VCaP (cell line): ENCODE data around the gene ITPR1.

Experiments
- H3K27ac ChIP-seq: fragments of 450-650 bp; 2 replicates; pipeline ENCODE4 v1.5.1; 2017
- TF ChIP-seq, protein P1 (sequence below): fragments of 450-650 bp; conservative IDR thresholded peaks from 2 replicates; pipeline ENCODE4 v1.5.1; 2017; ENCODE audit warnings: mild to moderate bottlenecking, moderate library complexity

Gene ITPR1

DNA sequence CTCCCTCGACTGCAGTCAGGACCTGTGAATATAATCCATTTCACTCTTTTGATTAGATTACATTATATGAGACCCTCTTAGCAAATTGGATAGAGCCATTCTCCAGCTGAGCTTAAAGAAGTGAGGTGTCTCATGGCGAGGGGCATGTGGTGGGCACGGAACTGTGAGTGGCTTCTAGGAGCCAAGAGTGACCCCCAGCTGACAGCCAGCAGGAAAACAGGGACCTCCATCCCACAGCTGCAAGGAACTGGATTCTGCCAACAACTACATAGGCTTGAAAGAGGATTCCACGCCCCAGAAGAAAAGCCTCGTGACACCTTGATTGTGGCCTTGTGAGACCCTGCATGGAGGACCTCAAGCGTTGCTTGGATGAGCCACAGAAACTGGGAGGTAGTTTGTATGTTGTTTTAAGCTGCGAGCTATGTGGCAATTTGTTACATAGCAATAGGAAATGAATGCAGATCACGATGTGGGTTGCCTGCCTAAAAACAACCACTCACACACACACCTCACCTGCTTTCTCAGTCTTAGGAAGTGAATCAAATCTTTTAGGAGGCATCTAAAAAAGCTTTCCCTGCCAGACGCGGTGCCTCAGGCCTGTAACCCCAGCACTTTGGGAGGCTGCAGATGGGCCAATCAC lies 401.9 kb downstream of the ITPR1 start:
- H3K27ac ChIP-seq: peak overlapping the region; percentile 31
- TF ChIP-seq, protein P1, sequence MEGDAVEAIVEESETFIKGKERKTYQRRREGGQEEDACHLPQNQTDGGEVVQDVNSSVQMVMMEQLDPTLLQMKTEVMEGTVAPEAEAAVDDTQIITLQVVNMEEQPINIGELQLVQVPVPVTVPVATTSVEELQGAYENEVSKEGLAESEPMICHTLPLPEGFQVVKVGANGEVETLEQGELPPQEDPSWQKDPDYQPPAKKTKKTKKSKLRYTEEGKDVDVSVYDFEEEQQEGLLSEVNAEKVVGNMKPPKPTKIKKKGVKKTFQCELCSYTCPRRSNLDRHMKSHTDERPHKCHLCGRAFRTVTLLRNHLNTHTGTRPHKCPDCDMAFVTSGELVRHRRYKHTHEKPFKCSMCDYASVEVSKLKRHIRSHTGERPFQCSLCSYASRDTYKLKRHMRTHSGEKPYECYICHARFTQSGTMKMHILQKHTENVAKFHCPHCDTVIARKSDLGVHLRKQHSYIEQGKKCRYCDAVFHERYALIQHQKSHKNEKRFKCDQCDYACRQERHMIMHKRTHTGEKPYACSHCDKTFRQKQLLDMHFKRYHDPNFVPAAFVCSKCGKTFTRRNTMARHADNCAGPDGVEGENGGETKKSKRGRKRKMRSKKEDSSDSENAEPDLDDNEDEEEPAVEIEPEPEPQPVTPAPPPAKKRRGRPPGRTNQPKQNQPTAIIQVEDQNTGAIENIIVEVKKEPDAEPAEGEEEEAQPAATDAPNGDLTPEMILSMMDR: no peak

DNA sequence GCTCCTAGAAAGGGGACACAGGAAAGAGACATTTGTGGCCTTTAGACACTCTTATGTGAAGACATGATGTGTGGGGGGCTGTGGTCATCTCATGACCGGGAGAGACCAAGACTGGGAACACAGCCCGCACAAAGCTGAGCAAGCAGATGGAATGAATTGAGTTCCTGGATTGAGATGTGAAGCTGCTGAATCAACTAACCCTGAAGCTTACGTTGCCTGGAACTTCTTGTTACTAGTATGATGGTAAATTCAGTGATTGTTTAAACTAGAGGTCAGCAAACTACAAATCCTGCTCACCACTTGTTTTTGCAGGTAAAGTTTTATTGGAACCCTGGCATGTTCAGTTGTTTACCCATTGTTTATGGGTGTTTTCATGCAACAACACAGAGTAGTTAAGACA lies 402.7 kb downstream of the ITPR1 start:
- H3K27ac ChIP-seq: peak overlapping the region; percentile 31
- TF ChIP-seq, protein P1: no peak
